Iris pigment epithelial cell (primary cell): ENCODE measurements around the gene MEDAG.

ENCODE experiments used
- DNase-seq: peaks from one replicate; pipeline ENCODE4 v3.0.0-alpha.2; 2011; ENCODE audit warnings: low read depth

MEDAG gene

GRCh38 chr13:30907121-30907861, 1.2 kb downstream of the MEDAG start:
- peak; percentile 65 for DNase-seq

DNA sequence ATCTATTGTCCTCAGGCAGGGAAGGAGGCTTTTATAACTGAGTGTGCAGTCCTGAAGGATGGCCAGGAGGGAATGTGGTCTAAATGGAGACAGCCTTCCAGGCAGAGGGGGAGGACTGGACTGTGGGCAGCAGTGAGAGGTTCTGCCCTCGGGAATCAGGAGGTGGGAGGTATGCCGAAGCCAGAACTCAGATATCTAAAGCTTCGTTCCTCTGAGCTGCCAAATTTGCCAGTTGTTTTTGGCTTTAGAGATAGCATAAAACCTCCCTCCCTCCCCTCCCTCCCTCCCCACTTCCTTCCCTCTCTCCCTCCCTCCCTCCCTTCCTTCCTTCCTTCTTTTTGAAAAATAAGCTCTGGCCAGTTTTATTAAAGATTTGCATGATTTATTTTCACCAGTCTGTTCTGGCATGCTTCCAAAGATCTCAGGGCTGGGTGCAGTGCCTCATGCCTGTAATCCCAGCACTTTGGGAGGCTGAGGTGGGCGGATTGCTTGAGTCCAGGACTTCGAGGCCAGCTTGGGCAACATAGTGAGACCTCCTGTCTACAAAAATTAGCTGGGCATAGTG, 2.4 kb downstream of the MEDAG start:
- no peak for DNase-seq

DNA sequence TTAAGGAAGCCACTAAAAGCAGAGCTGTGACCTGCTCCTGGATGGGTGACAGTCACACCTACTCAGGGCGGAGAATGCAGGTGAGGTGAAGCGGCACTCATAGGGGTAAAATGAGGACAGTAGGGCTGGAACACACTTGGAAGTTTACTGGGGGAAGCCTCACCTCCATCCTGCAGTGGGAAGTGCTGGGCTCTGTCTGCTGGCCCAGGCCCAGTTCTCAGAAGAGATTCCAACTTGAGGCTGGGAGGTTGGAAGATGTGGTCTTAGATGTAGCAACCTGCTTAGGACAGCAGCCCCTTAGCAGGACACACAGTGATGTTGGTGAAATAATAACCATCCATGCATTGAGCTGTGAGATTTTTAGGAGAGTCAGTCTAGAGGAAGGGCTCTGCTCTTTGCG, 4.6 kb downstream of the MEDAG start:
- no peak for DNase-seq

GRCh38 chr13:30915691-30916541, 9.8 kb downstream of the MEDAG start:
- no peak for DNase-seq

DNA sequence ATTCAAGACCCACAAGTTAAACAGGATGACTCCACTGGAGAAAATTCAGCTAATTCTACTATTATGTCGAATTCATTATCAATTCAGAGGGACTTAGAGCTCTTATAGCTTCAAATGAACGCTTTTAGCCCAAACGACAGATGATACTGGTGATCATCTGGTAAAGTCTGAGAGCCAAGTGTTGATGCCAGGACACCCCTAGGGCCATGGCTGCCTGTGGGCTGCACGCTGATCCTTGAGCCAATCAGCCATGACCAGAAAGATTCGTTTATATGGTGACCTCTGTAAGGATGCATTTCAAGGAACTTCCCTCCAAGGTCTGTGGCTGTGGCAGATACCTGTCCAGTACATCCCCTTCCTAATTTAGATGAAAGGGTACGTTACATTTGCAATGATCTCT, 10.9 kb downstream of the MEDAG start:
- DNase-seq = no peak

- DNase-seq = no peak
Measured at GRCh38 chr13:30918662-30919405, 12.8 kb downstream of the MEDAG start.

GRCh38 chr13:30920162-30920909, 14.3 kb downstream of the MEDAG start:
- DNase-seq = no peak

DNA sequence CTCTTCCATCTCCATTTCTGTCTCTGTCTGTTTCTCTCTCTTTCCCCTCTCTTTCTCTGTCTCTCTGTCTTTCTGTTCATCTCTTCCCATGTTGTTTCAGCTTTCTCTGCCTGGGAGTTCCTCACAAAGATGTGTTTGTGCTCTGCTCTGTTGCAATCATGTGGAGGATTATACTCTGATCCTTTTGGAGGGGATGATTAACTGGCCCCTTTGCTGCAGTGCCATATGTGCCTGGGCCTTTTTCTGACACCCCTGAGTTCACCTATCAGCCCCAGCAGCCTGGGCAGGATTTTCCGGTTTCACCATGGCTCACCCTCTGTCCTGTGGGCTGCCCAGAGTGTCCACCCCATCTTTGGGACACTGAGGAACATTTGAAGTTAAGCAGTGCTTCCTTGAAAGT, 17.3 kb downstream of the MEDAG start:
- peak; percentile 18 for DNase-seq

GRCh38 chr13:30924721-30925120, 18.6 kb downstream of the MEDAG start:
- no peak for DNase-seq

DNA sequence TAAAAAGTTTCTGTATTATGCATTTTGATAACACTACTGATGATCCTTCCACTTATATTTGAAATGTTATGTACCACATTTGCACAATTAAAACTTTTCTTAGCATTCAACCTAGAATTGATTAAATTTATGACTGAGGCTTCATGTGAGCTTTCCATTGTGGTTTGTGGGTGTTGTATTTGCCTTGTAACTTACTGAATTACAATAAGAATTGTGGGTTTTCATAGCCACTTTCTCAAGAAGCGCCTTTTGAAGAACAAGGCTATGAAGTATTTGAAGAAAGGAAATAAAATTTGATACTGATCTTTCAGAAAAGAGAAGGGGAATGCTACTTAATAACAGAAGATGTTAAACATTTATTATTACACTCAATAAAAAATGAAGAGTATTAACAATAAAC, 19.4 kb downstream of the MEDAG start:
- DNase-seq = no peak

DNA sequence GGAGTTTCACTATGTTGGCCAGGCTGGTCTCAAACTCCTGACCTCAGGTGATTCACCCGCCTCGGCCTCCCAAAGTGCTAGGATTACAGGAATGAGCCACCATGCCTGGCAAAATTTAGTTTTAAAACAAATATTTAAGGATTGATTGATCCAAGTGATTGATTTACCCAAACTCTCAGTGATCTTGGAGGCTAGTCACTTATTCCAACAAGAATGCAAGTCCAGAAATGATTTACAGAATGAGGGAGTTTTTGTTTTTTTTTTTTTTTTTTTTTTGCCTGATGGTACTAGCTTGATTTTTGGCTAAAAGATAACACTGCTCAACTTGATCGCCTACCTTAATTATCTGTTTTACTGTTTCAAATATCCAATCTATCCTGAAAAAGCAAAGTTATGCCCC, 20.7 kb downstream of the MEDAG start:
- no peak for DNase-seq

GRCh38 chr13:30927188-30927587, 21.1 kb downstream of the MEDAG start:
- peak; percentile 75 for DNase-seq

- DNase-seq = peak; percentile 35
Measured at GRCh38 chr13:30927595-30927994, 21.5 kb downstream of the MEDAG start.

- no peak for DNase-seq
Measured at GRCh38 chr13:30928978-30929377, 22.9 kb downstream of the MEDAG start.

DNA sequence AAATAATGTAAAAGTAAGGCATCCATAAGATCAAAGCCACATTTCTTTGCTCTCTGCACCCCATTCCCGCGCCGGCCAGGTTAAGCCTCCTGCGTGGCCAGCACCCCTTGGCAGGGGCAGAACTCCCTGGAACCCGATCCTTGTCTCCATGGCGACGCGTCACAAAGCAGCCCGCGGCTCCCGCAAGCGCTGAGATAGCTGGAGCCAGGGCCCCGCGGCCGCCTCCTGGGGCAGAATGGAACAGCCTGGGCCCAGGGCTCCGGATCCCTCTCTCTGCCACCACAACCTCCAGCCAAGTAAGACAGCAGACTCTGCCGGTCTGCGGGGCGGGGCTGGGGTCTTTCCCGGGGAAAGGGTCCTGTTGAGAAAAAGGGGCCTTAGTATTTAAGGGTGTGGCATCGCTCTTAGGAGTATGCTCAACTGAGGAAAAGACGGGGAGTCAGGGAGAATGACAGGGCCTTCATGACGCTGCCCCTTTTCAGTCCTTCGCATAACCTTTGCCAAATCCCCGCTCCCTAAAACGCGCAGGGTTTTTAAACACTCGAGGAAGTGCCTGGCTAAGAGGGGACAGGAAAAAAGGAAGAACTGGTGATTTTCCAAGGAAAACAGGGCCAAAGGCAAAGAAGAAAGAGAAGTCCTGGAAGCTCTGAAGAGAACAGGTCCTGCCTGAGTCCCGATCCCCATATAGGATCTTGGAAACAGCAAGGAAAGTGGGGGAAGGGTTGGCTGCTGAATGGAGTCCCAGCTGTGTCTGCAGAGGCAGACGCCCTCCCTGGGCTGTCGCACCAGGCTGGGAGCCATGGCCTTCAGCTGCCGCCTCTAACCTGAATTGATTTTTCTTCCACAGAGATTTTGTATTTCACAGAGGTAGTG, 26.6 kb downstream of the MEDAG start, which contains the start of gene TEX26:
Gene TEX26 (plus strand): TSS at position 176 of the 873 bp plus-strand sequence. CDS start 60 bp downstream, at position 236.
- DNase-seq = peak; percentile 20

- DNase-seq = no peak
Measured at GRCh38 chr13:30933354-30933670, 27.2 kb downstream of the MEDAG start.

DNA sequence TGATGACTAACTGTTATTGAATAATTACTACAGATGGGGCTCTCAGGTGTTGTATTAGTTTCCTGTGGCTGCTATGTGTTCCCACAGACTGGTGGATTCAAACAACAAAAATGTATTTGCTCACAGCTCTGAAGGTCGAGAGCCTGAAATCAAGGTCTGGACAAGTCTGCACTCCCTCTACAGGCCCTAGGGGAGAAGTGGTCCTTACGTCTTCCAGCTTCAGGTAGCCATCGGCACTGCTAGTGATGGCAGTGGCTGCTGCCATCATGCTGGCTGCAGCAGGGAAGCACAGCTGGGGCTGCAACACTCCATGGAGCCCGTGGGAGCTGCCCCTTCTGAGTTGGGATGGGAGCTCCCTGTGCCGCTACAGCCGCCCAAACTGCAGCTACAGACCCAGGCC, 28.3 kb downstream of the MEDAG start:
- DNase-seq = peak; percentile 14

DNA sequence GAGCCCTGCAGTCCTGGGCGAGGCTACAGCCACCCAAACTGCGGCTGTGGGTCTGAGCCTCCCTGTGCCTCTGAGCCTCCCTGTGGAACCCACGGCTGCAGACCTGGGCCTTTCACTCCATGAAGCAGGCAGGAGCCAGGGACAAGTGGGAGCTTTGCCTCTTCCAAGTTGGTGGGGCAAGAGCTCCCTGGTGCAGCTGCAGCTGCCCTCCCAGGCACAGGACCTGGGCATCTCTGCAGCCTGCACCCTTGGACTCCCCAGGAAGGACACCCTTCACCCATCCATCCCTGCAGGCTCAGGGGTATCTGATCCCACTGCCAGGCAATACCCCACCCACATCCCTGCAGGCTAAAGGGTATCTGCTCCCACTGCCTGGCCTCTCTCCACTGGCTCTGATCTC, 28.7 kb downstream of the MEDAG start:
- no peak for DNase-seq

DNA sequence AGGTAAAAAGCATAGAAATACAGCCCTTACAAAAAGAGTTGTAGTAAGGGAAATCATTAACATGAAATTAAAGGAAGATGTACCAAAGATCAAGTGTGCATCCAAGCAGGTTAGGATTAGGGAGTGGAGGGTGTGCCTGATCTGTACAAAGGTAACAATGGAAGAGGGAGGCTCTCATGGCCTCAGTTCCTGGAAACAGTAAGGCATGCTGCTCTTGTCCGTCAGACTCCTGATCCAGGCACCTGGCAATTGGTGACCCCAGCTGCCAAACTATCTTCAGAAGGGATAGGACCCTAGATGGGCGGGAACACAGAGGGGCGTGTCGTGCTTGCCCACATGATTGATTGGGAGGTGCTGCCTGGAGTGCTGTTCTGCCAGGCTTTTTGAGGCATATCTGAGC, 30.9 kb downstream of the MEDAG start:
- no peak for DNase-seq

GRCh38 chr13:30943881-30944280, 37.8 kb downstream of the MEDAG start:
- no peak for DNase-seq
